ENCODE measurements around the gene PDE8A.

DNA sequence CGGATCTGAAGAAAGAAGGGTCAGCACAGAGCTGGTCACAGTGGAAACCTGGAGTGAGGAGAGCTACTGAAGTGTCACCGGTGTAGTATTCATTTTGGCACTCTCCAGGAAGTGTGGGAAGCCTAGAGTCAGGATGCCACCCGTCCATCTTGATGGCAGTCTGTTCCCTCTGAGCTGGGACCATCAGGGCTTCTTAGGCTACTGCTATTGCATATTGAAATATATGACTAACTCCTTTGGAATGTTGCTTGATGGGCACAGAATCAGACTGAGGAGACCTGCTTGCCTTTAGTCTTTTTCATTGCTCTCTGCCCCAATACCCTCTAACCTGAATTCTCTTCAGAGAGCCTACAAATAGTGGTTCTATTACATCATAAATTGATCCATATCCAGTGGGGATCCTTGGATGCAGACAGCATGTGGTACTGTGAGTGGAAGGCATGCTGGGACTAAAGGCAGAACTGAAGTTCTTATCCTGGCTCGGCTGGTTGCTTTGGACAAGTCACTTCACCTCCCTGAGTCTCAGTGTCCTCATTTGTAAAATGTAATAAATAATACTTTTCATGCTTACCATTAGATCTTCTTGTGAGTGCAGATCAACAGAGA, 143.5 kb downstream of the PDE8A start:
- TF ChIP-seq, protein P1, sequence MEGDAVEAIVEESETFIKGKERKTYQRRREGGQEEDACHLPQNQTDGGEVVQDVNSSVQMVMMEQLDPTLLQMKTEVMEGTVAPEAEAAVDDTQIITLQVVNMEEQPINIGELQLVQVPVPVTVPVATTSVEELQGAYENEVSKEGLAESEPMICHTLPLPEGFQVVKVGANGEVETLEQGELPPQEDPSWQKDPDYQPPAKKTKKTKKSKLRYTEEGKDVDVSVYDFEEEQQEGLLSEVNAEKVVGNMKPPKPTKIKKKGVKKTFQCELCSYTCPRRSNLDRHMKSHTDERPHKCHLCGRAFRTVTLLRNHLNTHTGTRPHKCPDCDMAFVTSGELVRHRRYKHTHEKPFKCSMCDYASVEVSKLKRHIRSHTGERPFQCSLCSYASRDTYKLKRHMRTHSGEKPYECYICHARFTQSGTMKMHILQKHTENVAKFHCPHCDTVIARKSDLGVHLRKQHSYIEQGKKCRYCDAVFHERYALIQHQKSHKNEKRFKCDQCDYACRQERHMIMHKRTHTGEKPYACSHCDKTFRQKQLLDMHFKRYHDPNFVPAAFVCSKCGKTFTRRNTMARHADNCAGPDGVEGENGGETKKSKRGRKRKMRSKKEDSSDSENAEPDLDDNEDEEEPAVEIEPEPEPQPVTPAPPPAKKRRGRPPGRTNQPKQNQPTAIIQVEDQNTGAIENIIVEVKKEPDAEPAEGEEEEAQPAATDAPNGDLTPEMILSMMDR (IDR thresholded peaks at IDR 0.05), result no peak
- TF ChIP-seq POLR2A (IDR thresholded peaks at IDR 0.05), result no peak

All from right lobe of liver (tissue), 4 donors.